ENCODE data around the gene ATP10B. TPM values are rescaled to one million over a fixed set of nuclear protein-coding genes. Genes with fewer than 3 reads are reported as not detected.

The ATP10B gene
- total and polyA plus RNA-seq, 4 donors, result 0.08 to 7.2 (median 0.53) TPM

GRCh38 chr5:160555971-160556631, 295.9 kb downstream of the ATP10B start:
- TF ChIP-seq, protein P1, sequence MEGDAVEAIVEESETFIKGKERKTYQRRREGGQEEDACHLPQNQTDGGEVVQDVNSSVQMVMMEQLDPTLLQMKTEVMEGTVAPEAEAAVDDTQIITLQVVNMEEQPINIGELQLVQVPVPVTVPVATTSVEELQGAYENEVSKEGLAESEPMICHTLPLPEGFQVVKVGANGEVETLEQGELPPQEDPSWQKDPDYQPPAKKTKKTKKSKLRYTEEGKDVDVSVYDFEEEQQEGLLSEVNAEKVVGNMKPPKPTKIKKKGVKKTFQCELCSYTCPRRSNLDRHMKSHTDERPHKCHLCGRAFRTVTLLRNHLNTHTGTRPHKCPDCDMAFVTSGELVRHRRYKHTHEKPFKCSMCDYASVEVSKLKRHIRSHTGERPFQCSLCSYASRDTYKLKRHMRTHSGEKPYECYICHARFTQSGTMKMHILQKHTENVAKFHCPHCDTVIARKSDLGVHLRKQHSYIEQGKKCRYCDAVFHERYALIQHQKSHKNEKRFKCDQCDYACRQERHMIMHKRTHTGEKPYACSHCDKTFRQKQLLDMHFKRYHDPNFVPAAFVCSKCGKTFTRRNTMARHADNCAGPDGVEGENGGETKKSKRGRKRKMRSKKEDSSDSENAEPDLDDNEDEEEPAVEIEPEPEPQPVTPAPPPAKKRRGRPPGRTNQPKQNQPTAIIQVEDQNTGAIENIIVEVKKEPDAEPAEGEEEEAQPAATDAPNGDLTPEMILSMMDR (IDR thresholded peaks at IDR 0.05; ENCODE audit: control extremely low read depth, extremely low read depth), result no peak
- Histone ChIP-seq H3K9me3 (ENCODE audit: control insufficient read depth in 4 of 4, insufficient read depth in 3 of 4, low read length in 3 of 4) (no peaks in the 10 kb centered on the region), H3K36me3 (ENCODE audit: control insufficient read depth in 4 of 4, insufficient read depth in 4 of 4, low read length in 4 of 4) (no peaks in the 10 kb centered on the region), H3K4me1 (ENCODE audit: control insufficient read depth in 5 of 5, insufficient read depth in 5 of 5, low read length in 5 of 5) (no peaks in the 10 kb centered on the region), H3K9ac (ENCODE audit: insufficient read depth in 1 of 2, low read length in 2 of 2) (no peak overlapping the region), H3K27me3 (ENCODE audit: control insufficient read depth in 3 of 3, insufficient read depth in 3 of 3, low read length in 2 of 3) (no peaks in the 10 kb centered on the region), H3K27ac (ENCODE audit: low read depth in 1 of 2, low read length in 1 of 2) (no peak overlapping the region), H3K4me3 (no peak overlapping the region)
- DNase-seq (peak in 1 of 3 donors; percentile 11), ATAC-seq (ENCODE audit: insufficient read depth, low FRiP score) (no peak)
- WGBS, 2 donors, result 74 to 90% methylated on average over 6 of the region's 6 CpGs

DNA sequence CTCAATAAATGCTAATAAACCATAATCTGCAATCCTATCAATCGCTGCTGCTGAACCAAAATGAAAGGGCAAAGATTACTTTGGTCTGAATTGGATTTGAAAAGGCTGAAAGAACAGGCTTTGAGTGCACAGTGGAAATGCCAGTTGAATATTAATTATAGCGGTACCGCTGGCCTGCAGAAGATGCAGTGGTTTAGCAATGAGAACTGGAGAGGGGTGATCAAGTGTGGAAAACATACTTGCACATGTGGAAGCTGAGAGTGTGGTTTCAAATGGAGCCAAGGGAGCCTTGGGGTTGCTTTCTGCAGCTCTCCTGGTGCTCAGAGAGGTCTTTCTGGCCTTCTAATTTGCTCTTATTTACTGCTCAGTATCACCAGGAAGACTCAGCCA, 296.4 kb downstream of the ATP10B start:
- Histone ChIP-seq H3K9me3 (ENCODE audit: control insufficient read depth in 4 of 4, insufficient read depth in 3 of 4, low read length in 3 of 4) (no peaks in the 10 kb centered on the region), H3K27me3 (ENCODE audit: control insufficient read depth in 3 of 3, insufficient read depth in 3 of 3, low read length in 2 of 3) (no peaks in the 10 kb centered on the region), H3K36me3 (ENCODE audit: control insufficient read depth in 4 of 4, insufficient read depth in 4 of 4, low read length in 4 of 4) (no peaks in the 10 kb centered on the region), H3K4me1 (ENCODE audit: control insufficient read depth in 5 of 5, insufficient read depth in 5 of 5, low read length in 5 of 5) (no peaks in the 10 kb centered on the region), H3K4me3 (no peak overlapping the region), H3K27ac (ENCODE audit: low read depth in 1 of 2, low read length in 1 of 2) (no peak overlapping the region), H3K9ac (ENCODE audit: insufficient read depth in 1 of 2, low read length in 2 of 2) (no peak overlapping the region)
- whole genome bisulfite sequencing, 2 donors, result 93 to 98% methylated on average over 3 of the region's 3 CpGs
- DNase-seq, result no peak
- no peak for ATAC-seq (ENCODE audit: insufficient read depth, low FRiP score)
- TF ChIP-seq, protein P1 (IDR thresholded peaks at IDR 0.05; ENCODE audit: control extremely low read depth, extremely low read depth), result no peak

- TF ChIP-seq, protein P1 (IDR thresholded peaks at IDR 0.05; ENCODE audit: control extremely low read depth, extremely low read depth), result no peak
- H3K4me3 ChIP-seq, result no peak overlapping the region
- no peak overlapping the region for H3K27ac ChIP-seq (ENCODE audit: low read depth in 1 of 2, low read length in 1 of 2)
- ATAC-seq (ENCODE audit: insufficient read depth, low FRiP score) (no peak), DNase-seq (no peak)
- no peak overlapping the region for H3K9ac ChIP-seq (ENCODE audit: insufficient read depth in 1 of 2, low read length in 2 of 2)
- no peaks in the 10 kb centered on the region for H3K27me3 ChIP-seq (ENCODE audit: control insufficient read depth in 3 of 3, insufficient read depth in 3 of 3, low read length in 2 of 3)
- H3K4me1 ChIP-seq (ENCODE audit: control insufficient read depth in 5 of 5, insufficient read depth in 5 of 5, low read length in 5 of 5), result no peaks in the 10 kb centered on the region
- H3K36me3 ChIP-seq (ENCODE audit: control insufficient read depth in 4 of 4, insufficient read depth in 4 of 4, low read length in 4 of 4), result no peaks in the 10 kb centered on the region
- H3K9me3 ChIP-seq (ENCODE audit: control insufficient read depth in 4 of 4, insufficient read depth in 3 of 4, low read length in 3 of 4), result no peaks in the 10 kb centered on the region
Measured at GRCh38 chr5:160550075-160550474, 301.9 kb downstream of the ATP10B start.
